K562 (cell line): ENCODE measurements around the gene TULP1. TPM values are rescaled to one million over a fixed set of nuclear protein-coding genes. Genes with fewer than 3 reads are reported as not detected.

ENCODE experiments used
- EGR1 ChIP-seq: fragments of 450-650 bp; conservative IDR thresholded peaks from 2 replicates; pipeline ENCODE4 v1.6.1; 2017; ENCODE audit warnings: mild to moderate bottlenecking
- NFIC ChIP-seq: fragments of 450-650 bp; IDR thresholded peaks from 2 replicates; pipeline ENCODE4 v1.6.1; 2017; ENCODE audit warnings: mild to moderate bottlenecking, inconsistent platforms
- POLR2AphosphoS2 ChIP-seq: IDR thresholded peaks from 2 replicates; pipeline ENCODE4 v1.6.1; 2012; ENCODE audit warnings: low read length, improper control_type of control experiment
- PRPF4 ChIP-seq: fragments of 200-400 bp; formaldehyde crosslinking; IDR thresholded peaks from one replicate; pipeline ENCODE4 v1.6.1; 2017; ENCODE audit warnings: low read length, low read depth, mild to moderate bottlenecking; ENCODE audit not compliant: insufficient read depth, poor library complexity, severe bottlenecking
- RFX1 ChIP-seq: fragments of 450-650 bp; IDR thresholded peaks from 2 replicates; pipeline ENCODE4 v1.6.1; 2016; ENCODE audit warnings: mild to moderate bottlenecking, moderate library complexity
- ZNF232 ChIP-seq: sonication (generic); formaldehyde crosslinking; IDR thresholded peaks from 2 replicates; pipeline ENCODE4 v1.8.0; 2022; ENCODE audit warnings: mild to moderate bottlenecking, missing genetic modification reagents
- ZNF384 ChIP-seq: IDR thresholded peaks from 2 replicates; pipeline ENCODE4 v1.6.1; 2012; ENCODE audit warnings: low read depth, low read length, improper control_type of control experiment
- ZZZ3 ChIP-seq: fragments of 450-650 bp; IDR thresholded peaks from 2 replicates; pipeline ENCODE4 v1.6.1; 2016; ENCODE audit warnings: antibody characterized with exemption, mild to moderate bottlenecking, moderate library complexity
- polyA plus RNA-seq, 8 experiments: library from polyadenylated mRNA; depleted of rRNA in 4 of 8; stranded (reverse) in 5 of 8; unstranded in 3 of 8; fragments of >200 nt; fragmentation: Nextera tagmentation in 2 of 8; fragmentation: Illumina TruSeq in 1 of 8; extraction: Ambion mirVana in 2 of 8; extraction: Trizol in 1 of 8; gene quantifications; 2 replicates each; pipeline versions ENCODE4 v1.2.1 to v1.2.3, GENCODE V29; 2011 to 2014; ENCODE audit warnings: inconsistent platforms in 1 of 8, missing spikeins in 1 of 8
- total RNA-seq, 7 experiments: library from RNA; depleted of rRNA in 6 of 7; stranded (reverse); fragments of >200 nt in 6 of 7; fragmentation: Illumina TruSeq in 2 of 7; extraction: Trizol in 2 of 7; gene quantifications; 2 replicates each; pipeline versions ENCODE4 v1.2.1 to v1.2.3, GENCODE V29; 2011 to 2021; ENCODE audit warnings: low replicate concordance in 1 of 7
- TF ChIP-seq, protein P1 (sequence below): sonication (generic); formaldehyde crosslinking; IDR thresholded peaks from 2 replicates; pipeline ENCODE4 v1.8.0; 2022; ENCODE audit warnings: mild to moderate bottlenecking, missing genetic modification reagents
- TF ChIP-seq, protein P2 (sequence below): fragments of 450-650 bp; IDR thresholded peaks from 2 replicates; pipeline ENCODE4 v1.6.1; 2016; ENCODE audit warnings: mild to moderate bottlenecking, moderate library complexity
- TF ChIP-seq, protein P3 (sequence below): sonication (generic); formaldehyde crosslinking; IDR thresholded peaks from 2 replicates; pipeline ENCODE4 v1.8.1; 2023; ENCODE audit warnings: mild to moderate bottlenecking, missing genetic modification reagents, moderate library complexity
- TF ChIP-seq, protein P4 (sequence below), 2 experiments: IDR thresholded peaks; 2 replicates each; pipeline ENCODE4 v1.6.1; 2012; ENCODE audit warnings: improper control_type of control experiment in 2 of 2, low read depth in 2 of 2, low read length in 2 of 2, borderline replicate concordance in 1 of 2

Gene TULP1
- total and polyA plus RNA-seq, 9 of the 15 experiments (the other 6 are each of a cell fraction or from before 2014, with no cell fraction given), result 0.06 to 0.17 (median 0.09) TPM; not detected in 6

DNA sequence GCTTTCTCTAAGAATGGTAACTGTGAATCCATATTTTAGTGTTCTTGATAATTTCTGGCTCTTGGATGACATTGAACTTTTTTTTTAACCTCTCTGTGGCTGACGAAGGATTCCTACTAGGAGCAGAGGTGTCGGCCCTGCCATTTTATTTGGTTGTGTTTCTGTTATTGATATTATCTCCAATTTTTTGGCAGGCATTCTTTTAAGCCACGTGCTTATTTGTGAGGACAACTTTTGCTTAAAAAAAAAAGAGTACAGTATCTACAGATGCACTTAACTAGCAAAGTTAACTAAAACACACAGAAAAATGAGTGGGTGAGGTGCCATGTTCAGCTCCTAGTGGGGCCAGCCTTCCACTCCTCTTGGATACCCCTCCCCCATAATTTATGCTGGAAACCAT lies 59.5 kb downstream of the TULP1 start (continued):
- no peak for TF ChIP-seq ZNF232 (CRISPR knock-in tag)
- TF ChIP-seq, protein P1, sequence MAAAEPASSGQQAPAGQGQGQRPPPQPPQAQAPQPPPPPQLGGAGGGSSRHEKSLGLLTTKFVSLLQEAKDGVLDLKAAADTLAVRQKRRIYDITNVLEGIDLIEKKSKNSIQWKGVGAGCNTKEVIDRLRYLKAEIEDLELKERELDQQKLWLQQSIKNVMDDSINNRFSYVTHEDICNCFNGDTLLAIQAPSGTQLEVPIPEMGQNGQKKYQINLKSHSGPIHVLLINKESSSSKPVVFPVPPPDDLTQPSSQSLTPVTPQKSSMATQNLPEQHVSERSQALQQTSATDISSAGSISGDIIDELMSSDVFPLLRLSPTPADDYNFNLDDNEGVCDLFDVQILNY, result no peak
- no peak for TF ChIP-seq ZZZ3
- TF ChIP-seq PRPF4, result no peak
- TF ChIP-seq, protein P2, sequence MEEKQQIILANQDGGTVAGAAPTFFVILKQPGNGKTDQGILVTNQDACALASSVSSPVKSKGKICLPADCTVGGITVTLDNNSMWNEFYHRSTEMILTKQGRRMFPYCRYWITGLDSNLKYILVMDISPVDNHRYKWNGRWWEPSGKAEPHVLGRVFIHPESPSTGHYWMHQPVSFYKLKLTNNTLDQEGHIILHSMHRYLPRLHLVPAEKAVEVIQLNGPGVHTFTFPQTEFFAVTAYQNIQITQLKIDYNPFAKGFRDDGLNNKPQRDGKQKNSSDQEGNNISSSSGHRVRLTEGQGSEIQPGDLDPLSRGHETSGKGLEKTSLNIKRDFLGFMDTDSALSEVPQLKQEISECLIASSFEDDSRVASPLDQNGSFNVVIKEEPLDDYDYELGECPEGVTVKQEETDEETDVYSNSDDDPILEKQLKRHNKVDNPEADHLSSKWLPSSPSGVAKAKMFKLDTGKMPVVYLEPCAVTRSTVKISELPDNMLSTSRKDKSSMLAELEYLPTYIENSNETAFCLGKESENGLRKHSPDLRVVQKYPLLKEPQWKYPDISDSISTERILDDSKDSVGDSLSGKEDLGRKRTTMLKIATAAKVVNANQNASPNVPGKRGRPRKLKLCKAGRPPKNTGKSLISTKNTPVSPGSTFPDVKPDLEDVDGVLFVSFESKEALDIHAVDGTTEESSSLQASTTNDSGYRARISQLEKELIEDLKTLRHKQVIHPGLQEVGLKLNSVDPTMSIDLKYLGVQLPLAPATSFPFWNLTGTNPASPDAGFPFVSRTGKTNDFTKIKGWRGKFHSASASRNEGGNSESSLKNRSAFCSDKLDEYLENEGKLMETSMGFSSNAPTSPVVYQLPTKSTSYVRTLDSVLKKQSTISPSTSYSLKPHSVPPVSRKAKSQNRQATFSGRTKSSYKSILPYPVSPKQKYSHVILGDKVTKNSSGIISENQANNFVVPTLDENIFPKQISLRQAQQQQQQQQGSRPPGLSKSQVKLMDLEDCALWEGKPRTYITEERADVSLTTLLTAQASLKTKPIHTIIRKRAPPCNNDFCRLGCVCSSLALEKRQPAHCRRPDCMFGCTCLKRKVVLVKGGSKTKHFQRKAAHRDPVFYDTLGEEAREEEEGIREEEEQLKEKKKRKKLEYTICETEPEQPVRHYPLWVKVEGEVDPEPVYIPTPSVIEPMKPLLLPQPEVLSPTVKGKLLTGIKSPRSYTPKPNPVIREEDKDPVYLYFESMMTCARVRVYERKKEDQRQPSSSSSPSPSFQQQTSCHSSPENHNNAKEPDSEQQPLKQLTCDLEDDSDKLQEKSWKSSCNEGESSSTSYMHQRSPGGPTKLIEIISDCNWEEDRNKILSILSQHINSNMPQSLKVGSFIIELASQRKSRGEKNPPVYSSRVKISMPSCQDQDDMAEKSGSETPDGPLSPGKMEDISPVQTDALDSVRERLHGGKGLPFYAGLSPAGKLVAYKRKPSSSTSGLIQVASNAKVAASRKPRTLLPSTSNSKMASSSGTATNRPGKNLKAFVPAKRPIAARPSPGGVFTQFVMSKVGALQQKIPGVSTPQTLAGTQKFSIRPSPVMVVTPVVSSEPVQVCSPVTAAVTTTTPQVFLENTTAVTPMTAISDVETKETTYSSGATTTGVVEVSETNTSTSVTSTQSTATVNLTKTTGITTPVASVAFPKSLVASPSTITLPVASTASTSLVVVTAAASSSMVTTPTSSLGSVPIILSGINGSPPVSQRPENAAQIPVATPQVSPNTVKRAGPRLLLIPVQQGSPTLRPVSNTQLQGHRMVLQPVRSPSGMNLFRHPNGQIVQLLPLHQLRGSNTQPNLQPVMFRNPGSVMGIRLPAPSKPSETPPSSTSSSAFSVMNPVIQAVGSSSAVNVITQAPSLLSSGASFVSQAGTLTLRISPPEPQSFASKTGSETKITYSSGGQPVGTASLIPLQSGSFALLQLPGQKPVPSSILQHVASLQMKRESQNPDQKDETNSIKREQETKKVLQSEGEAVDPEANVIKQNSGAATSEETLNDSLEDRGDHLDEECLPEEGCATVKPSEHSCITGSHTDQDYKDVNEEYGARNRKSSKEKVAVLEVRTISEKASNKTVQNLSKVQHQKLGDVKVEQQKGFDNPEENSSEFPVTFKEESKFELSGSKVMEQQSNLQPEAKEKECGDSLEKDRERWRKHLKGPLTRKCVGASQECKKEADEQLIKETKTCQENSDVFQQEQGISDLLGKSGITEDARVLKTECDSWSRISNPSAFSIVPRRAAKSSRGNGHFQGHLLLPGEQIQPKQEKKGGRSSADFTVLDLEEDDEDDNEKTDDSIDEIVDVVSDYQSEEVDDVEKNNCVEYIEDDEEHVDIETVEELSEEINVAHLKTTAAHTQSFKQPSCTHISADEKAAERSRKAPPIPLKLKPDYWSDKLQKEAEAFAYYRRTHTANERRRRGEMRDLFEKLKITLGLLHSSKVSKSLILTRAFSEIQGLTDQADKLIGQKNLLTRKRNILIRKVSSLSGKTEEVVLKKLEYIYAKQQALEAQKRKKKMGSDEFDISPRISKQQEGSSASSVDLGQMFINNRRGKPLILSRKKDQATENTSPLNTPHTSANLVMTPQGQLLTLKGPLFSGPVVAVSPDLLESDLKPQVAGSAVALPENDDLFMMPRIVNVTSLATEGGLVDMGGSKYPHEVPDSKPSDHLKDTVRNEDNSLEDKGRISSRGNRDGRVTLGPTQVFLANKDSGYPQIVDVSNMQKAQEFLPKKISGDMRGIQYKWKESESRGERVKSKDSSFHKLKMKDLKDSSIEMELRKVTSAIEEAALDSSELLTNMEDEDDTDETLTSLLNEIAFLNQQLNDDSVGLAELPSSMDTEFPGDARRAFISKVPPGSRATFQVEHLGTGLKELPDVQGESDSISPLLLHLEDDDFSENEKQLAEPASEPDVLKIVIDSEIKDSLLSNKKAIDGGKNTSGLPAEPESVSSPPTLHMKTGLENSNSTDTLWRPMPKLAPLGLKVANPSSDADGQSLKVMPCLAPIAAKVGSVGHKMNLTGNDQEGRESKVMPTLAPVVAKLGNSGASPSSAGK, result peak; percentile 7; the same call in 1 of the 2 replicates
- TF ChIP-seq ZNF384, result peak; percentile 32; the same call in 1 of the 2 replicates
- TF ChIP-seq NFIC, result peak; percentile 64
- TF ChIP-seq POLR2AphosphoS2, result no peak
- TF ChIP-seq RFX1, result no peak
- TF ChIP-seq EGR1, result 0 out of 2 replicates have a peak, but pooled peaks have one; percentile 9
- TF ChIP-seq, protein P3, sequence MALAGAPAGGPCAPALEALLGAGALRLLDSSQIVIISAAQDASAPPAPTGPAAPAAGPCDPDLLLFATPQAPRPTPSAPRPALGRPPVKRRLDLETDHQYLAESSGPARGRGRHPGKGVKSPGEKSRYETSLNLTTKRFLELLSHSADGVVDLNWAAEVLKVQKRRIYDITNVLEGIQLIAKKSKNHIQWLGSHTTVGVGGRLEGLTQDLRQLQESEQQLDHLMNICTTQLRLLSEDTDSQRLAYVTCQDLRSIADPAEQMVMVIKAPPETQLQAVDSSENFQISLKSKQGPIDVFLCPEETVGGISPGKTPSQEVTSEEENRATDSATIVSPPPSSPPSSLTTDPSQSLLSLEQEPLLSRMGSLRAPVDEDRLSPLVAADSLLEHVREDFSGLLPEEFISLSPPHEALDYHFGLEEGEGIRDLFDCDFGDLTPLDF (CRISPR knock-in tag), result no peak
- TF ChIP-seq, protein P4, sequence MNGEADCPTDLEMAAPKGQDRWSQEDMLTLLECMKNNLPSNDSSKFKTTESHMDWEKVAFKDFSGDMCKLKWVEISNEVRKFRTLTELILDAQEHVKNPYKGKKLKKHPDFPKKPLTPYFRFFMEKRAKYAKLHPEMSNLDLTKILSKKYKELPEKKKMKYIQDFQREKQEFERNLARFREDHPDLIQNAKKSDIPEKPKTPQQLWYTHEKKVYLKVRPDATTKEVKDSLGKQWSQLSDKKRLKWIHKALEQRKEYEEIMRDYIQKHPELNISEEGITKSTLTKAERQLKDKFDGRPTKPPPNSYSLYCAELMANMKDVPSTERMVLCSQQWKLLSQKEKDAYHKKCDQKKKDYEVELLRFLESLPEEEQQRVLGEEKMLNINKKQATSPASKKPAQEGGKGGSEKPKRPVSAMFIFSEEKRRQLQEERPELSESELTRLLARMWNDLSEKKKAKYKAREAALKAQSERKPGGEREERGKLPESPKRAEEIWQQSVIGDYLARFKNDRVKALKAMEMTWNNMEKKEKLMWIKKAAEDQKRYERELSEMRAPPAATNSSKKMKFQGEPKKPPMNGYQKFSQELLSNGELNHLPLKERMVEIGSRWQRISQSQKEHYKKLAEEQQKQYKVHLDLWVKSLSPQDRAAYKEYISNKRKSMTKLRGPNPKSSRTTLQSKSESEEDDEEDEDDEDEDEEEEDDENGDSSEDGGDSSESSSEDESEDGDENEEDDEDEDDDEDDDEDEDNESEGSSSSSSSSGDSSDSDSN (IDR thresholded peaks at IDR 0.05; ENCODE audit: borderline replicate concordance in 1 of 2, low read depth in 2 of 2, low read length in 2 of 2), result no peak
